CD4-positive, CD25-positive, alpha-beta regulatory T cell (primary cell): ENCODE measurements around the gene DNAJC2. TPM values are rescaled to one million over a fixed set of nuclear protein-coding genes. Genes with fewer than 3 reads are reported as not detected.
"Not testable (repeated sequence)": the region's sequence is repeated elsewhere in the genome, so short reads cannot be mapped to it uniquely, and the experiment has no call there.

Experiments used
- ATAC-seq, 2 donors: fragments of 150-1000 bp; cut with Tn5 transposase; one replicate each; pipeline ENCODE4 v1.10.0; 2021; ENCODE audit warnings: low read depth in 2 of 2, moderate number of reproducible peaks in 2 of 2, moderate library complexity in 1 of 2
- DNase-seq, 3 donors: peaks; one replicate each; pipeline versions ENCODE4 v3.0.0 to v3.0.0-alpha.2; 2012 to 2022; ENCODE audit warnings: mixed read lengths in 1 of 3
- H3K27ac ChIP-seq: one replicate; pipeline ENCODE4 v1.7.0; 2013; ENCODE audit warnings: mild to moderate bottlenecking, low read length; ENCODE audit not compliant: insufficient read depth, poor library complexity, severe bottlenecking
- H3K27me3 ChIP-seq: one replicate; pipeline ENCODE4 v1.7.0; 2013; ENCODE audit warnings: low read length; ENCODE audit not compliant: control insufficient read depth, insufficient read depth
- H3K36me3 ChIP-seq: one replicate; pipeline ENCODE4 v1.7.0; 2013; ENCODE audit warnings: mild to moderate bottlenecking, low read length, moderate library complexity; ENCODE audit not compliant: control insufficient read depth, insufficient read depth
- H3K4me1 ChIP-seq: 2 replicates; pipeline ENCODE4 v1.7.0; 2013; ENCODE audit warnings: mild to moderate bottlenecking, low read length; ENCODE audit not compliant: insufficient read depth, control insufficient read depth, poor library complexity, severe bottlenecking
- H3K4me3 ChIP-seq: one replicate; pipeline ENCODE4 v1.7.0; 2013; ENCODE audit warnings: low read depth, mild to moderate bottlenecking, low read length, moderate library complexity
- H3K9me3 ChIP-seq, 2 experiments: 1 replicate in 1 of 2; 2 replicates in 1 of 2; pipeline ENCODE4 v1.7.0; 2013; ENCODE audit warnings: low read length in 2 of 2, mild to moderate bottlenecking in 1 of 2, moderate library complexity in 1 of 2; ENCODE audit not compliant: control insufficient read depth in 2 of 2
- H3K27ac Mint-ChIP-seq, 3 donors: one replicate each; pipeline ENCODE4 v1.8.0; 2020 to 2022; ENCODE audit warnings: mild to moderate bottlenecking in 3 of 3, mixed read lengths in 3 of 3, moderate library complexity in 2 of 3
- H3K27me3 Mint-ChIP-seq: one replicate; pipeline ENCODE4 v1.8.0; 2022; ENCODE audit warnings: mild to moderate bottlenecking, mixed read lengths
- H3K36me3 Mint-ChIP-seq: one replicate; pipeline ENCODE4 v1.8.0; 2020; ENCODE audit warnings: mixed read lengths
- H3K4me1 Mint-ChIP-seq, 4 donors: one replicate each; pipeline ENCODE4 v1.8.0; 2020 to 2022; ENCODE audit warnings: mixed read lengths in 4 of 4, mild to moderate bottlenecking in 1 of 4
- H3K4me3 Mint-ChIP-seq, 4 donors: one replicate each; pipeline ENCODE4 v1.8.0; 2020 to 2022; ENCODE audit warnings: mild to moderate bottlenecking in 4 of 4, mixed read lengths in 4 of 4, moderate library complexity in 3 of 4
- H3K9me3 Mint-ChIP-seq, 7 donors: one replicate each; pipeline ENCODE4 v1.8.0; 2020 to 2022; ENCODE audit warnings: mixed read lengths in 7 of 7, mild to moderate bottlenecking in 3 of 7, moderate library complexity in 2 of 7
- polyA plus RNA-seq, 4 donors: library from polyadenylated mRNA; unstranded; fragments of 300-500 nt; fragmentation: Illumina TruSeq; gene quantifications; one replicate each; pipeline ENCODE4 v1.2.3, GENCODE V29; 2021
- total RNA-seq: library from RNA; stranded (reverse); gene quantifications from one replicate; pipeline ENCODE4 v1.2.3, GENCODE V29; 2022

DNAJC2 gene
- total and polyA plus RNA-seq, 5 donors from 2014 or later: 17.3 to 63.1 (median 22.0) TPM

GRCh38 chr7:103299660-103300059 is 44.9 kb downstream of the DNAJC2 start:
- no peaks in the 10 kb centered on the region for H3K9me3 ChIP-seq
- H3K4me1 Mint-ChIP-seq: peaks cover 14 to 65% (median 42%) of the 10 kb centered on the region in 4 donors
- H3K36me3 ChIP-seq: peaks cover 53% of the 10 kb centered on the region
- H3K9me3 Mint-ChIP-seq: no peaks in the 10 kb centered on the region
- no peak overlapping the region for H3K27ac ChIP-seq
- peak overlapping the region in 1 of 4 donors; percentile 94 for H3K4me3 Mint-ChIP-seq
- H3K4me1 ChIP-seq: peaks cover 22% of the 10 kb centered on the region
- no peaks in the 10 kb centered on the region for H3K27me3 Mint-ChIP-seq
- no peak overlapping the region for H3K27ac Mint-ChIP-seq
- no peaks in the 10 kb centered on the region for H3K27me3 ChIP-seq
- DNase-seq (no peak), ATAC-seq (no peak)
- H3K36me3 Mint-ChIP-seq: peaks cover 27% of the 10 kb centered on the region
- no peak overlapping the region for H3K4me3 ChIP-seq

GRCh38 chr7:103297837-103298179 is 46.8 kb downstream of the DNAJC2 start:
- Mint-ChIP-seq H3K9me3 (no peaks in the 10 kb centered on the region), H3K36me3 (peaks cover 13% of the 10 kb centered on the region), H3K27ac (peak overlapping the region; percentile 83 to 93 (median 92)), H3K27me3 (no peaks in the 10 kb centered on the region), H3K4me1 (peaks cover 14 to 52% (median 34%) of the 10 kb centered on the region in 4 donors), H3K4me3 (peak overlapping the region; percentile 89 to 95 (median 92))
- Histone ChIP-seq H3K27ac (peak overlapping the region; percentile 86), H3K9me3 (no peaks in the 10 kb centered on the region), H3K27me3 (peaks cover 1% of the 10 kb centered on the region), H3K4me3 (peak overlapping the region; percentile 95), H3K36me3 (peaks cover 35% of the 10 kb centered on the region), H3K4me1 (peaks cover 22% of the 10 kb centered on the region)
- no peak for DNase-seq
- no peak for ATAC-seq

GRCh38 chr7:103296901-103297836 is 47.4 kb downstream of the DNAJC2 start, which contains the start of gene PMPCB:
Gene PMPCB (plus strand): TSS chr7:103297435. CDS start chr7:103297460, 25 bp downstream.
- Histone ChIP-seq H3K27me3 (peaks cover 1% of the 10 kb centered on the region), H3K4me3 (peak within 1 kb of the TSS; percentile 95), H3K9me3 (no peaks in the 10 kb centered on the region), H3K27ac (peak within 1 kb of the TSS; percentile 86), H3K36me3 (peaks cover 28% of the 10 kb centered on the region), H3K4me1 (peaks cover 22% of the 10 kb centered on the region)
- ATAC-seq: peak; percentile 99 to 100
- H3K4me3 Mint-ChIP-seq: peak within 1 kb of the TSS; percentile 89 to 95 (median 92)
- no peaks in the 10 kb centered on the region for H3K9me3 Mint-ChIP-seq
- peak; percentile 92 to 95 (median 94) for DNase-seq
- no peaks in the 10 kb centered on the region for H3K27me3 Mint-ChIP-seq
- peaks cover 14 to 48% (median 31%) of the 10 kb centered on the region in 4 donors for H3K4me1 Mint-ChIP-seq
- H3K27ac Mint-ChIP-seq: peak within 1 kb of the TSS; percentile 88 to 93 (median 92)
- H3K36me3 Mint-ChIP-seq: peaks cover 9% of the 10 kb centered on the region

- Histone ChIP-seq H3K4me1 (peaks cover 15% of the 10 kb centered on the region), H3K9me3 (no peaks in the 10 kb centered on the region), H3K27me3 (peaks cover 7% of the 10 kb centered on the region), H3K36me3 (no peaks in the 10 kb centered on the region), H3K27ac (no peak overlapping the region), H3K4me3 (no peak overlapping the region)
- DNase-seq: no peak
- no peak for ATAC-seq
- Mint-ChIP-seq H3K27me3 (peaks cover 14% of the 10 kb centered on the region), H3K4me1 (peaks cover 11 to 26% (median 20%) of the 10 kb centered on the region in 4 donors), H3K27ac (no peak overlapping the region), H3K4me3 (no peak overlapping the region), H3K9me3 (no peaks in the 10 kb centered on the region), H3K36me3 (no peaks in the 10 kb centered on the region)
Observed at GRCh38 chr7:103293526-103293925, 51.0 kb downstream of the DNAJC2 start.

- peaks cover 7% of the 10 kb centered on the region for H3K27me3 ChIP-seq
- no peaks in the 10 kb centered on the region for H3K36me3 Mint-ChIP-seq
- no peaks in the 10 kb centered on the region for H3K9me3 Mint-ChIP-seq
- peaks cover 3% of the 10 kb centered on the region for H3K4me1 ChIP-seq
- no peak overlapping the region for H3K4me3 Mint-ChIP-seq
- H3K27ac Mint-ChIP-seq: no peak overlapping the region
- H3K27ac ChIP-seq: no peak overlapping the region
- no peaks in the 10 kb centered on the region for H3K9me3 ChIP-seq
- H3K27me3 Mint-ChIP-seq: peaks cover 14% of the 10 kb centered on the region
- DNase-seq (no peak), ATAC-seq (no peak)
- H3K4me3 ChIP-seq: no peak overlapping the region
- no peaks in the 10 kb centered on the region for H3K36me3 ChIP-seq
- peaks cover 2 to 16% (median 10%) of the 10 kb centered on the region in 4 donors for H3K4me1 Mint-ChIP-seq
Observed at GRCh38 chr7:103292122-103292521, 52.4 kb downstream of the DNAJC2 start.

- ATAC-seq, H3K4me3 ChIP-seq, H3K27ac Mint-ChIP-seq, H3K27ac ChIP-seq, H3K27me3 ChIP-seq, H3K9me3 ChIP-seq, H3K9me3 Mint-ChIP-seq, H3K36me3 Mint-ChIP-seq, H3K27me3 Mint-ChIP-seq, H3K36me3 ChIP-seq: not testable (repeated sequence)
- H3K4me1 ChIP-seq: peaks cover 16% of the 10 kb centered on the region
- Mint-ChIP-seq H3K4me3 (peak overlapping the region in 2 of 4 donors; percentile 45 to 75), H3K4me1 (peaks cover 9 to 29% (median 17%) of the 10 kb centered on the region in 4 donors)
- peak in 1 of 3 donors; percentile 9 for DNase-seq
Observed at GRCh38 chr7:103282802-103283427, 61.7 kb downstream of the DNAJC2 start.

GRCh38 chr7:103280803-103281155 is 63.8 kb downstream of the DNAJC2 start:
- Mint-ChIP-seq H3K4me3 (peak overlapping the region; percentile 95 to 98 (median 97)), H3K4me1 (peaks cover 9 to 31% (median 17%) of the 10 kb centered on the region in 4 donors), H3K27ac (peak overlapping the region; percentile 80 to 98 (median 96))
- peak in 1 of 3 donors; percentile 9 for DNase-seq
- peak overlapping the region; percentile 77 for H3K4me3 ChIP-seq
- ATAC-seq, H3K9me3 Mint-ChIP-seq, H3K36me3 ChIP-seq, H3K27me3 Mint-ChIP-seq, H3K36me3 Mint-ChIP-seq, H3K9me3 ChIP-seq, H3K27me3 ChIP-seq: not testable (repeated sequence)
- H3K4me1 ChIP-seq: peaks cover 16% of the 10 kb centered on the region
- H3K27ac ChIP-seq: peak overlapping the region; percentile 90
